ENCODE results near the gene DOK3.

Gene DOK3

DNA sequence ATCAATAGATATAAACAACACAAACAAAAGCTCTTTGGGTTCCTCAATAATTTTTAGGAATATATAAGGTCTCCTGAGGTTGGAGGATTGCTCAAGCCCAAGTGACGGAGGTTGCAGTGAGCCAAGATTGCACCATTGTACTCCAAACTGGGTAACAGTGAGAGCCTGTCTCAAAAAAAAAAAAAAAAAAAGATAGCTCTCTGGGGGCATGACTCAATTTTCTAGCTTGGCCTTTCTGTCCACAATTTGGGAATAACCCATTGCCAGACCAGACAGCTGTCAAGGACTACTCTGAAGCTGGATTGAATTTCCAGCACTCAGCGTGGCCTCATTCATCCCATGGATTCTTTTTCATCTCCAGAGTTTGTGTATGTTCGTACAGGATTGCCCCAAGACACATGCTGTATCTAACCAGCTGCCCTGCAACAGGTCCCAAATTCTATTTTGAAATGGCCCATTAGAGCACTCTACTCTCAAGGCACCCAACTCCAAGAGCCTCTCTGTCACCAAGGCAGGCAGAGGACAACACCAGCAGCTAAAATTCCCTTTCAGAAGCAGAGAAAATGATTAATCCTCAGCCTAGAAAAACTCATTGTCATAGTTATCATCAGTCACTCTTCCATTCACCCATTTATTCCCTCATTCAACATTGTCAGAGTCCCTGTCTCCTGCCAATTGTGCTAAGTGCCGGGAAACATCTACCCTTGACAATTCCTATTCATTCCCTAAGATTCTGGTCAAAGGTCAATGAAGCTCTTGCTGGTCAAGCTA lies 36.0 kb upstream of the DOK3 start:
- in situ Hi-C loops (cut with MboI; ENCODE audit: low pct_unique_long_range_greater_than_20kb, low sequenced_read_pairs, unreplicated experiment) = no loop called here
- DNase-seq (ENCODE audit: low spot score) = no peak
- TF ChIP-seq, protein P1, sequence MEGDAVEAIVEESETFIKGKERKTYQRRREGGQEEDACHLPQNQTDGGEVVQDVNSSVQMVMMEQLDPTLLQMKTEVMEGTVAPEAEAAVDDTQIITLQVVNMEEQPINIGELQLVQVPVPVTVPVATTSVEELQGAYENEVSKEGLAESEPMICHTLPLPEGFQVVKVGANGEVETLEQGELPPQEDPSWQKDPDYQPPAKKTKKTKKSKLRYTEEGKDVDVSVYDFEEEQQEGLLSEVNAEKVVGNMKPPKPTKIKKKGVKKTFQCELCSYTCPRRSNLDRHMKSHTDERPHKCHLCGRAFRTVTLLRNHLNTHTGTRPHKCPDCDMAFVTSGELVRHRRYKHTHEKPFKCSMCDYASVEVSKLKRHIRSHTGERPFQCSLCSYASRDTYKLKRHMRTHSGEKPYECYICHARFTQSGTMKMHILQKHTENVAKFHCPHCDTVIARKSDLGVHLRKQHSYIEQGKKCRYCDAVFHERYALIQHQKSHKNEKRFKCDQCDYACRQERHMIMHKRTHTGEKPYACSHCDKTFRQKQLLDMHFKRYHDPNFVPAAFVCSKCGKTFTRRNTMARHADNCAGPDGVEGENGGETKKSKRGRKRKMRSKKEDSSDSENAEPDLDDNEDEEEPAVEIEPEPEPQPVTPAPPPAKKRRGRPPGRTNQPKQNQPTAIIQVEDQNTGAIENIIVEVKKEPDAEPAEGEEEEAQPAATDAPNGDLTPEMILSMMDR (IDR thresholded peaks at IDR 0.05; ENCODE audit: extremely low read depth, insufficient read depth, missing control alignments) = no peak

DNA sequence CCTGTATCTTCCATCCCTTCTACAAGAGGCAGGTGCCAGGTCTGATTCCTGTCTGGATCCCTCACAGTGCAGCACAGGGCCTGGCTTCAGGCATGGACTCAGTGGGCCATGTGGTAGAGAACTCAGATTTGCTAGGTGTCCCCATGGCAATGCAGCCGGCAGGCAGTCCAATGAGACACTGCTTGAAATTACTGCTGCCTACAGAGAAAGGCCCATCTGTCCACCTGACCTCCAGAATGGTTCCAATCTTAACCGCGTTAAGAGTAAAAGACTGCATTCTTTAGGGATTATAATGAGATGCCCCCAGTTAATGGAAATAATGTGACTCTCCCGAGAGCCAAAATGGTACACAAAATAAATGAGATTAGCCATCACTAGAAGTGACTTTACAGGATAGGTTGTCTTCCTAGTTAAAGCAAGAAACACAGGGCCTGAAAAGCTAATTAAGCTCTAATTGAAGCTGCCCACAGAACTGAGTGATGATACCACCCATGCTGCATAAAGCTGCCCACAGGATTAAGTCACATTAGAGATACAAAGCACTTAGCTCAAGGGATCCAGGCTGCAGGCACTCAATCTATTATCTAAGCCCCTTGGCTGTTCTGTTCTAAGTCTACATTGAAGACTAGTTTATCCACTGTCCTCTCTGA lies 33.3 kb upstream of the DOK3 start:
- in situ Hi-C loops (cut with MboI; ENCODE audit: low pct_unique_long_range_greater_than_20kb, low sequenced_read_pairs, unreplicated experiment) = no loop called here
- TF ChIP-seq, protein P1 (IDR thresholded peaks at IDR 0.05; ENCODE audit: extremely low read depth, insufficient read depth, missing control alignments) = no peak
- DNase-seq (ENCODE audit: low spot score) = no peak

DNA sequence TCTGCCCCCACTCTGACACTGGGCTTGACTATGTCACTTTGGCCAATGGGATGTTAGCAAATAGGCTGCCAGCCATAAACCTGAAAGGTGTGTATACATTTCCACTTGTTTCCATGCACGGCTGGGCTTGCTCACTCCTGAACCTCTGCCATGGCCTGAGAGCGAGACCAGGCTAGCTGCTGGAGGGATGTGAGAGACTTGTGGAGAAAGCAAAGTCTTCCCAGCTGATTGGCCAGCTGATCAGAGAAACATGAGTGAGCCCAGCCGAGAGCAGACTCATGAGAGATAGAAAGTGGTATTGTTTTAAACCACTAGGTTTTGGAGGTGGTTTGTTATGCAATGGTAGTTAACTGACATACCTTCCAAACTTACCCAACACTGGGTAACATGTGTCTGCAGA lies 30.8 kb upstream of the DOK3 start:
- no peak for DNase-seq (ENCODE audit: low spot score)
- in situ Hi-C loops (cut with MboI; ENCODE audit: low pct_unique_long_range_greater_than_20kb, low sequenced_read_pairs, unreplicated experiment) = no loop called here
- TF ChIP-seq, protein P1 (IDR thresholded peaks at IDR 0.05; ENCODE audit: extremely low read depth, insufficient read depth, missing control alignments) = no peak

DNA sequence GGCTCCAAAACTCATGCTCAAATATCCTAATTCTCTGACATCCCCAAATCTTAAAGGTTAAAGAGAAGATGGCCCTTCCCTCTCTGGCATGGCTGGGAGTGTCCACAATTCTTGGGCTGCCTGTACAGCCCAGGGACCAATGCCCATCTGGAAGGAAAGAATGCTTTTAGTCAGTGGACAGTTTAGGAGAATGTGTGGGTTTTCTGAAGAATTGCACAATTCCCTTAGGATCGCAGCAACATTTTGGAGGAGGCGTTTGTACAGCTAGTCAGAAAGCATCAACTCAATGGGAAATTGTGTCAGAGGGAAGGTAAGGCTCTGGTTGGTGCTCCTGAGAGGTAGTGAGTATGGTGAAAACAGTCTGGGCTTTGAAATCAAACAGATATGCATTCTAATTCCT lies 29.8 kb upstream of the DOK3 start:
- TF ChIP-seq, protein P1 (IDR thresholded peaks at IDR 0.05; ENCODE audit: extremely low read depth, insufficient read depth, missing control alignments) = no peak
- in situ Hi-C loops (cut with MboI; ENCODE audit: low pct_unique_long_range_greater_than_20kb, low sequenced_read_pairs, unreplicated experiment) = no loop called here
- no peak for DNase-seq (ENCODE audit: low spot score)

DNA sequence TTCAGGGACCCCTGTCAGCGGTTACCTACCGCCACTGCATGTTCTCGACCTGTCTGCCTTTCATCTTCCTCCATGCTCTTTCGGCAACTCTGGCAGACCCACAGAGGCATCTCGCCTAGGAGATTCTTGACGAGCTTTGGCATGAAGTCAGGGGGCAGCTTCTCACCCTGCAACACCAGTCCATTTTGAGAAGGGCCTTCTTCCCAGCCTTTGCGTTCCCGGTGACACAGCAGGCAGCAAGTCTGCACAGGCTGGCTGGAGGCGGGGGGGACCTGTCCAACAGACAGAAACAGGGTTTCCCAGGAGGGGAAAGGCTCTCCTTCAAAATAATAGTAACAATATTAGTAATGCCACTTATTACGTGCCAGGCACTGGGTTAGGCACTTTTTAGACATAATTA lies 29.2 kb upstream of the DOK3 start:
- TF ChIP-seq, protein P1 (IDR thresholded peaks at IDR 0.05; ENCODE audit: extremely low read depth, insufficient read depth, missing control alignments) = no peak
- in situ Hi-C loops (cut with MboI; ENCODE audit: low pct_unique_long_range_greater_than_20kb, low sequenced_read_pairs, unreplicated experiment) = no loop called here
- no peak for DNase-seq (ENCODE audit: low spot score)

DNA sequence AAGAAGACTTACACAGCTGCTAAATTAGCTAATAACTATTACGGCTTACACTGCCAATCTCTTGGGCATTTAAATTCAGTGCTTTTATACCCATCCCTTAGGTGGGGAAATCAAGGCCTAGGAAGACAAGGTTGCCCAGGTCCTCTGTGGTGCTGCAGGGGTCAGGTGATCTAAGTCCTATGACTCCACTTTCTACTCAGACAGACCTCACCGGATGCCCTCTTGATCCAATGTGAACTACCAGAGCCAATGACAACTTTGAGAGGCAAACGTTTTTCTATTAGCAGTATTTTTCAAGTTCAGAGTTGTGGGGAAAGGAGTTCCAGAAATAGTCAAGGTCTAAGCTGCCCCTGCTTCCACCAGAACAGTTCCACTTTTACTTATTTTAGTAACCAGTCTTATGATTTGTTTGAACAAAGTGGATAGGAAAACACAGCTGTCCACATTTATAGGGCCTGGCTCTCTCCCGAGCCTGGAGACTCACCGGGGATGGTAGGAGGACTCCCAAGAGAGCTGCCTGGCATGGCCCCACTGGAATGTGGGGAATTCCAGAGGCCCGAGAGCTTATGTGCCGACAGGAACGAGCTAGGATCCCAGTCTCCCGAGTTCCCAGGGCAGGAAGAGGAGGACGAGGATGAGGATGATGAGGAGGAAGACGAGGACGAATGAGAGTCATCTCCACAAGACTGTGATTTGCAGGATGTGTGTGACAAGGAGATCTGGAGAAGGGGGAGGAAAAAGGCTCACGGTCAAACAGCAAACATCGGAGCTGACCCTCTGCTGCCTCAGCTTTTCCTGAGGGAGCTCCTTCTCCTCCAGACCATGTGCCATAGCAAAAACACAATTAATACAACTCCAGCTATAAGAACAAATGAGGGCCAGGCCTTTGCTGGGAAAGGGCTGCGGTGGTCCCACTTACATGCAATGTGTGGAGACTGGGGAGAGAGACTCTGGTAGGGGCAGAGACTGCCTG lies 28.0 kb upstream of the DOK3 start:
- no peak for DNase-seq (ENCODE audit: low spot score)
- in situ Hi-C loops (cut with MboI; ENCODE audit: low pct_unique_long_range_greater_than_20kb, low sequenced_read_pairs, unreplicated experiment) = no loop called here
- TF ChIP-seq, protein P1 (IDR thresholded peaks at IDR 0.05; ENCODE audit: extremely low read depth, insufficient read depth, missing control alignments) = no peak
